AG04449 (cell line): Measurements from ENCODE around the gene UBASH3A.

Experiments used
- CTCF ChIA-PET: fragments of 350-600 bp; formaldehyde crosslinking; extraction: SDS; loops from one replicate; lab custom pipeline; 2021; ENCODE audit warnings: antibody characterized with exemption; lab: Yijun Ruan, JAX
- POLR2A ChIA-PET: fragments of 400-600, 350-600 bp; formaldehyde crosslinking; extraction: SDS; loops from one replicate; lab custom pipeline; 2020; ENCODE audit warnings: antibody characterized with exemption, inconsistent platforms; lab: Yijun Ruan, JAX
- DNase-seq: peaks from one replicate; pipeline ENCODE4 v3.0.0-alpha.2; 2010; ENCODE audit warnings: low read depth, low spot score
- H3K4me3 ChIP-seq: 2 replicates; pipeline ENCODE4 v1.5.1; 2011; ENCODE audit warnings: low read depth, mild to moderate bottlenecking, control low read depth, low read length
- TF ChIP-seq, protein P1 (sequence below): IDR thresholded peaks from one replicate; pipeline ENCODE4 v1.5.1; 2011; ENCODE audit warnings: mild to moderate bottlenecking, moderate library complexity, low read length, control low read depth, inconsistent platforms; ENCODE audit not compliant: insufficient read depth; ENCODE audit errors: missing control alignments

The UBASH3A gene

DNA sequence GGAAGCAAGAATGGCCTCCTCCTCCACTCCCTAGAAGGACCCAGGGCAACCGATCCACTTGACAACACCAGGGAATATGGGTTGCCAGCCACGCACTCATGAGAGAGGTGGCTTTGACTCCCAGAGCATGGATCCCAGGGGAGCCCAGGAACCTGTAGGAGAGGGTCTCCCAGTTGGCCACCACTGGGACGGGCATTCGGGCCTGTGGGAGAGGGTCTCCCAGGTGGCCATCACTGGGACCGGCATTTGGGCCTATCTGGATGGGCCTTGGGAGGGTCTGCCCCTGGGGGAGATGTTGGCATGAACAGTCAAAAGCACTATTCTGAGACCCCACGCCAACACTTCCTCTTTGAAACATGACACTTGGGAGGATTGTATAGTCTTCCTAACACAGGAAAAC is 37.9 kb upstream of the UBASH3A start:
- TF ChIP-seq, protein P1, sequence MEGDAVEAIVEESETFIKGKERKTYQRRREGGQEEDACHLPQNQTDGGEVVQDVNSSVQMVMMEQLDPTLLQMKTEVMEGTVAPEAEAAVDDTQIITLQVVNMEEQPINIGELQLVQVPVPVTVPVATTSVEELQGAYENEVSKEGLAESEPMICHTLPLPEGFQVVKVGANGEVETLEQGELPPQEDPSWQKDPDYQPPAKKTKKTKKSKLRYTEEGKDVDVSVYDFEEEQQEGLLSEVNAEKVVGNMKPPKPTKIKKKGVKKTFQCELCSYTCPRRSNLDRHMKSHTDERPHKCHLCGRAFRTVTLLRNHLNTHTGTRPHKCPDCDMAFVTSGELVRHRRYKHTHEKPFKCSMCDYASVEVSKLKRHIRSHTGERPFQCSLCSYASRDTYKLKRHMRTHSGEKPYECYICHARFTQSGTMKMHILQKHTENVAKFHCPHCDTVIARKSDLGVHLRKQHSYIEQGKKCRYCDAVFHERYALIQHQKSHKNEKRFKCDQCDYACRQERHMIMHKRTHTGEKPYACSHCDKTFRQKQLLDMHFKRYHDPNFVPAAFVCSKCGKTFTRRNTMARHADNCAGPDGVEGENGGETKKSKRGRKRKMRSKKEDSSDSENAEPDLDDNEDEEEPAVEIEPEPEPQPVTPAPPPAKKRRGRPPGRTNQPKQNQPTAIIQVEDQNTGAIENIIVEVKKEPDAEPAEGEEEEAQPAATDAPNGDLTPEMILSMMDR, result no peak
- POLR2A ChIA-PET, result no interaction called here
- H3K4me3 ChIP-seq, result no peak overlapping the region
- no peak for DNase-seq
- CTCF ChIA-PET, result no interaction called here

DNA sequence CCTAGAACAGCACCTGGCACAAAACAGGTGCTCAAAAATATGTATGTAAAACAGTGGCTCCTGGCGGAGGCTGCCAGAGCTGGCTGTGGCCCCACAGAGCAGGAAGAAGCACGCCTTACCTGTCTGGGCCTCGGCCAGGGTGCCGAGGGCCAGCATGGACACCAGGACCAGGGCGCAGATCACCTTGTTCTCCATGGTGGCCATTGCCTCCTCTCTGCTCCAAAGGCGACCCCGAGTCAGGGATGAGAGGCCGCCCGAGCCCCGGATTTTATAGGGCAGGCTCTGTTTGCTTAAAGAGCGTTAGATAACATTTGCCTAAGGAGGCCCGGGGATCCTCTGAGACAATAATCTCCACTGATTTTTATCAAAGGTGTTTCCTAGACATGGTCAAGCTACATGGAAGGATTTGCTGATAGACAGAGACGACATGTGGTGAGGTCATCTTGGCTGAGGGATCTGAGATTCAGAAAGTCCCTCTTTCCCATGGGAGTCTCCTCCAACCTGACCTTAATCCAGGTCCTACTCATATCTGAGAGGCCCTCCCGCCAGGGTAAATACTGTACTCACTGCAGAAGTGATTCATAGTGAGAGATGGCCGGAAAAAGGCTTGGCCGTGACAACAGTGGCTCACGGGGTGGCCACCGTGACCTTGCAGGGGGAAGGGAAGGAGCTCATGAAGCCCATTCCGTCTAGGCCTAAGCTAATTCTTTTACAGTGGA is 37.3 kb upstream of the UBASH3A start, which contains the start of gene TFF1:
TSS of gene TFF1 (minus strand) at position 244 of the 719 bp plus-strand sequence. CDS start at position 204, 40 bp downstream.
- POLR2A ChIA-PET, result no interaction called here
- DNase-seq, result no peak
- TF ChIP-seq, protein P1, result no peak
- CTCF ChIA-PET, result interaction anchor here (1.4 kb wide), 1 partner anchor 32 kb away, joined by 4 read pairs; no protein-coding TSS in a partner anchor
- no peak within 1 kb of the TSS for H3K4me3 ChIP-seq

DNA sequence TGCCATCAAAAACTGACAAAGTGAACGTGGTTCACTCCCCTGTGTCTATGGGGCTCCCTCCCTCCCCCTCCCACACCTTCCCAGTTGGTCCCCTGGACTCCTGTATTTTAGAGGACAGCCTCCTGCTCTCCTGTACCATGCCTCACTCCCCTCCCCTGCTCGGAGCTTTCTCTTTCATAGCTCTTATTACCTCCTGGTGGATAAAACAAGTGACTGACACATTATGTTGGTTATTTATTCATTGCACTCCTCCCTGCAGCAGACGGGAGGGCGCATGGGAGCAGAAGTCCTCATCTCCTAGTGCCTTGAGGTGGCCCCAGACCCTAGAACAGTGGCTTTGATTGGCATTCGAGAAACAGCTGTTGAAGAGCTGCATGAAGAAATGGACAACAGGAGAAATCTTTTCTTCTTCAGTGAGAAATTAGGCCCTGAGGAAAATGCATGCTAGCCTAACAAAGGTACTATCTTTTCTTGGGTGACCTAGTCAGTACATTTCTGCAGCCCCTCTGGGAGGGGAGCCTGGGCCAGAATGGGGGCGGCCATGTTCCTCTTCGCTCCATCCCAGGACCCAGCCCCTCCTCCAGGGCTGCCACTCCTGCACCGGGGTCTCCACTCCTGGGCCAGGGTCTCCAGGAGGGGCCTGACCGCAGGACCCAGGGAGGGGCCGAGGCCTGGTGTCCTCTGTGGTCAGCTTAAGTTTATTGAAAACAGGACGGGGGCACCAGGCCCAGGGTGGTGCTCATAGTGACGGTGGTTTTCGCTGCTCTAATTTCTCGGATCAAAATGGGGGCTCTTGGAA is 36.1 kb upstream of the UBASH3A start:
- TF ChIP-seq, protein P1, result no peak
- DNase-seq, result no peak
- ChIA-PET CTCF (interaction anchor here (1.4 kb wide), 1 partner anchor 31 kb away, joined by 4 read pairs; no protein-coding TSS in a partner anchor), POLR2A (no interaction called here)
- no peak overlapping the region for H3K4me3 ChIP-seq

DNA sequence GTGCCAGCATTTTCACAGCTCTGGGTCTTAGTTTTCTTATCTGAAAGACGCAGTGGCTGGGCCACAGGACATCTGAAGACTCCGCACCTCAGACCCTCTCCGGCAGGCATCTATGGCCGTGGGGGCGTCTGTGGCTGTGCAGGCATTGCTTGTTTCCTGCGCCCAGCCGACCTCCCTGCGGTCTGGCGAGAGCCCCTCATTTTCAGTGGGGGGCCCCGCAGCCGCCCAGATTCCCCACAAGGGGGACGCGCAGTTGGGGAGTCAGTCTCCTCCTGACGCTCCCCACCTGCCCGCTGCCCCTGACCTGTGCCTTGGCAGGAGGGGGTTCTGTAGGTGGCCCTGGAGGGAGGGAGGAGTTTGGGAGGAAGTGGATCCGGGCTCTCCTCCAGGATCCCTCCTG is 33.9 kb upstream of the UBASH3A start:
- DNase-seq, result no peak
- TF ChIP-seq, protein P1, result no peak
- ChIA-PET POLR2A (no interaction called here), CTCF (no interaction called here)
- no peak overlapping the region for H3K4me3 ChIP-seq

DNA sequence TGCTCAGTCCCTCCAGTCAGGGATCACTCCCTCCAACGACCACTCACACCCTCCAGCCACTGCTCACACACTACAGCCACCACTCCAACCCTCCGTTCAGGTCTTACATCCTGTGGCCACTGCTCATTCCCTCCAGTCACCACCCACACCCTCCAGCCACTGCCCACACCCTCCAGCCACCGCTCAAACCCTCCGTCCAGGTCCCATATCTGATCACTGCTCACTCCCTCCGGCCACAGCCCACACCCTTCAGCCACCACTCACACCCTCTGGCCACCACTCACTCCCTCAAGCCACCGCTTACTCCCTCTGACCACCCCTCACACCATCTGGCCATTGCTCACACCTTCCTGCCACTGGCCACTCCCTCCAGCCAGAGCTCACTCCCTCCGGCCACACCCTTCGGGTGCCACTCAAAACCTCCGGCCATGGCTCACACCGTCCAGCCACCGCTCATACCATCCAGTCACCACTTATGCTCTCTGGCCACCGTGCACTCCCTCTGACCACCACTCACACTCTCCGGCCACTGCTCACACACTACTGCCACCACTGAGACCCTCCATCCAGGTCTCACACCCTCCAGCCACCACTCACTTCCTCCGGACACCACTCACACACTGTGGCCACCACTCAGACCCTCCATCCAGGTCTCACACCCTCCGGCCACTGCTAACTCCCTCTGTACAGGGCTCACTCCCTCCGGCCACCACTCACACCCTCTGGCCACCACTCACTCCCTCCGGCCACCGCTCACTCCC is 32.6 kb upstream of the UBASH3A start:
- ChIA-PET POLR2A (no interaction called here), CTCF (no interaction called here)
- H3K4me3 ChIP-seq, result no peak overlapping the region
- DNase-seq, result no peak
- TF ChIP-seq, protein P1, result no peak
